Measurements from ENCODE around the gene TCF7. TPM values are rescaled to one million over a fixed set of nuclear protein-coding genes. Genes with fewer than 3 reads are reported as not detected.
A peak's percentile ranks its signal among the peaks of the same experiment; 100 is the strongest.

The TCF7 gene
- total and polyA plus RNA-seq, 2 of the 13 experiments (the other 11 are each of a cell fraction or from before 2014, with no cell fraction given), result 6.3 to 6.8 TPM

GRCh38 chr5:134162592-134162991, 48.1 kb downstream of the TCF7 start:
- no peak for DNase-seq (ENCODE audit: low spot score)
- H3K4me2 ChIP-seq (ENCODE audit: low read depth, low read length), result no peak overlapping the region
- no peak for ATAC-seq
- no peaks in the 10 kb centered on the region for H4K20me1 ChIP-seq (ENCODE audit: insufficient read depth, low read length)
- H3K36me3 ChIP-seq (replicated peaks in 1 of 2; ENCODE audit: control insufficient read depth in 1 of 2, insufficient read depth in 2 of 2, low read length in 2 of 2), result peaks cover 14 to 82% of the 10 kb centered on the region in 2 experiments; a peak in 4 of 5 replicates
- WGBS (ENCODE audit: low lambda C conversion rate), result 98% methylated on average over 5 of the region's 5 CpGs
- H3K9me3 ChIP-seq (ENCODE audit: low read length), result no peaks in the 10 kb centered on the region
- CTCF ChIA-PET (ENCODE audit: low intra/inter-chr PET ratio, low total read pairs), result no interaction called here
- H3K27ac ChIP-seq (ENCODE audit: extremely low read length, insufficient read depth, low read length), result no peak overlapping the region
- H3K79me2 ChIP-seq (ENCODE audit: insufficient read depth, low read length), result peaks cover 9% of the 10 kb centered on the region
- 0 out of 2 replicates have a peak, but pooled peaks cover 7% of the 10 kb centered on the region for H3K4me1 ChIP-seq (ENCODE audit: insufficient read depth, low read length)
- TF ChIP-seq MAFF (IDR thresholded peaks at IDR 0.05; ENCODE audit: low read depth, low read length), result peak; percentile 25; the same call in 1 of the 2 replicates
- TF ChIP-seq IRF2 (CRISPR knock-in tag; IDR thresholded peaks at IDR 0.05), result no peak
- no peak for TF ChIP-seq ZNF382 (CRISPR knock-in tag; IDR thresholded peaks at IDR 0.05; ENCODE audit: borderline replicate concordance)
- TF ChIP-seq ZNF205 (CRISPR knock-in tag; IDR thresholded peaks at IDR 0.05), result no peak
- no peak for TF ChIP-seq ZNF121 (CRISPR knock-in tag; IDR thresholded peaks at IDR 0.05)
- TF ChIP-seq ZBTB4 (CRISPR knock-in tag; IDR thresholded peaks at IDR 0.05; ENCODE audit: borderline replicate concordance), result no peak
- no peak for TF ChIP-seq ZNF746 (CRISPR knock-in tag; IDR thresholded peaks at IDR 0.05)
- no peak for TF ChIP-seq MTF2 (CRISPR knock-in tag; IDR thresholded peaks at IDR 0.05; ENCODE audit: borderline replicate concordance)
- no peak for TF ChIP-seq FOXK2 (IDR thresholded peaks at IDR 0.05)
- TF ChIP-seq MAFK (conservative IDR thresholded peaks at IDR 0.05 in 1 of 2, IDR thresholded peaks at IDR 0.05 in 1 of 2; ENCODE audit: low read length in 2 of 2), result peak; percentile 23 to 54; a peak in 2 of 4 replicates
- no peak for TF ChIP-seq TSC22D2 (CRISPR knock-in tag; IDR thresholded peaks at IDR 0.05; ENCODE audit: borderline replicate concordance)
- TF ChIP-seq NCOA1 (CRISPR knock-in tag; IDR thresholded peaks at IDR 0.05), result no peak
- no peak overlapping the region for H3K4me3 ChIP-seq (replicated peaks in 1 of 3; ENCODE audit: insufficient read depth in 1 of 3, low read depth in 2 of 3, low read length in 3 of 3)
- intact Hi-C loops (cut with micrococcal nuclease; ENCODE audit: unreplicated experiment) (no loop called here), in situ Hi-C loops (cut with HindIII; ENCODE audit: extremely low pct_ligation_motif_present, low pct_unique_long_range_greater_than_20kb) (no loop called here)
- H3K9ac ChIP-seq (ENCODE audit: insufficient read depth, low read depth, low read length), result no peak overlapping the region
- H3K27me3 ChIP-seq (ENCODE audit: control insufficient read depth in 1 of 2, insufficient read depth in 2 of 2, low read length in 2 of 2), result no peaks in the 10 kb centered on the region
- POLR2A ChIA-PET, result interaction anchor here (1.9 to 2.3 kb wide), 2 partner anchors 13 to 15 kb away, joined by 5 to 6 read pairs; partner anchors contain the start of gene SKP1
- no peak for FAIRE-seq
- BruUV-seq (replicated peaks), result no TSS peak
- H2AFZ ChIP-seq (ENCODE audit: low read length), result no peak overlapping the region

Data from HepG2 (cell line).